NCI-H82 (cell line): Measurements from ENCODE around the gene SYNPR.
A peak's percentile ranks its signal among the peaks of the same experiment; 100 is the strongest.
"Not testable (repeated sequence)": the region's sequence is repeated elsewhere in the genome, so short reads cannot be mapped to it uniquely, and the experiment has no call there.

Experiments
- DNase-seq: peaks from one replicate; lab custom pipeline; 2025; lab: John Stamatoyannopoulos, UW

SYNPR gene

DNA sequence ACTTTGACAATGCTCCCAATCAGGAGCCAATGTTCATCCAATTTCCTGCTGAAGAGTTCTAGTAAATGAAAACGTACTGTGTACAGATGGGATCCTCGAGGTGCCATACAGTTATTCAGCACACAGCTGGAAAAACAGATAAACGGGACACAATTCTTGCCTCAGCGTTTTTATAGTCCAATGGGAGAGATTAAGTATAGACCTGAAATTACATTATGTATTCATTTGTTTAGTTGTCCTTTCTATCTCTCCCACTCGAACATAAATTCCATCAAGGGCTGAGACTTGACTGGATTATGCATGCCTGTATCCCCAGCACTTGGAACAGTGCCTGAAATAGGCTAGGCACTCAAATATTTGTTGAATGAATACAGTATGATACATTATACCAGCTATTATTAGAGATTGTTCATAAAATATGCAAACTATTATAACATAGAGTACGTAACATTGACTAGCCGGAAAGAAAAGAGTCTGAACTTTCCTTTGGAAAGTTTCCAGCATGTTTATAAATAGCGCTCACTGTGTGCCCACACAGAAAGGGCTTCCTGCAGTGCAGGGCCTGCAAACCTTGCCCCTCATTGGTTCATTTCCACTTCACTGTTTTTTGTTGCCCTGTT, 346.9 kb downstream of the SYNPR start:
- peak; percentile 2 for DNase-seq

DNA sequence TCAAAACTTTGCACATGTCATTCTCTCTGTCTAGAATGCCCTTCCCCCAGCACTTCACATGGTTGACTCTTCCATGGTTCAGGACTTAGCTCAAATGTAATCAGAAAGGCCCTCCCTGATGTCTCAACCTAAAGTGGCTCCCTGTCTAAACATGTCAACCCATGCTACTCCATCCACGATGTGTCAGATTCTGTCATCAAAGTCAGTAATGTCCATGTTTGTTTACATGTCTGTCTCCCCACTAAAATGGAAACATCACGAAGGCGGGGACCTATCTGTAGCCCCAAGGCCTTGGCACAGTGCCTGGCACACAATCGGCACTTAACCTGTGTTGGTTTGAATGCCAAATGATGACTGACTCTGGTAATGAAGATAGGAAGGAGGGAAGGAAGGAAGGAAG, 353.6 kb downstream of the SYNPR start:
- DNase-seq = no peak

DNA sequence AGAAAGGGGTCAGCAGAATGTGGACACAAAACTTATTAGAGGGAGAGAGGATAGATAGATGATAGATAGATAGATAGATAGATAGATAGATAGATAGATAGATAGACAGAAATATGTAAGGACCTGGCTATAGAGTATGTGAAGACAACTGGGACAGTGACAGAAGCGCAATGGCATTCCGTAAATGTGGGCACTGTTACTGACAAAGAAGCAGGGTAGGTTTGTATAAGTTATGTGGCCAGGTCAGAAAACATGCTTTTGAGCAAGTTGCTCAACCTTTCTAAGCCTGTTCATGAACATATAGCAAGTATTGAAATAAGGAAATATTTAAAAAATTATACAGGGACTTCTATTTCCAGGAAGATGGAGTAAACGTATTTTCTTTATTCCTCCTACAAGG, 357.1 kb downstream of the SYNPR start:
- DNase-seq = no peak

DNA sequence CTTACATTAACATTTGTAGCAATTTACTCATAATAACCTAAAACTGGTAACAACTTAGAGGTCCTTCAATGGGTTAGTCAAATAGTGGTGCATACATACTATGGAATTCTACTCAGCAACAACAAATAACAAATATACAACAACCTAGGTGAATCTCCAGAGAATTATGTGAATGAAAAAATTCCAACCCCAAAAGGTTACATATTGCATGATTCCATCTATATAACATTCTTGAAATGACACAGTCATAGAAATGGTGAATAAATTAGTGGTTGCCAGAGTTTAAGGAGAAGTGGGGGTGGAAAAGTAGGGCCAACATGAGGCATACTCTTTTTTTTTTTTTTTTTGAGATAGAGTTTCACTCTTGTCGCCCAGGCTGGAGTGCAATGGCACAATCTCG, 361.7 kb downstream of the SYNPR start:
- DNase-seq = no peak

DNA sequence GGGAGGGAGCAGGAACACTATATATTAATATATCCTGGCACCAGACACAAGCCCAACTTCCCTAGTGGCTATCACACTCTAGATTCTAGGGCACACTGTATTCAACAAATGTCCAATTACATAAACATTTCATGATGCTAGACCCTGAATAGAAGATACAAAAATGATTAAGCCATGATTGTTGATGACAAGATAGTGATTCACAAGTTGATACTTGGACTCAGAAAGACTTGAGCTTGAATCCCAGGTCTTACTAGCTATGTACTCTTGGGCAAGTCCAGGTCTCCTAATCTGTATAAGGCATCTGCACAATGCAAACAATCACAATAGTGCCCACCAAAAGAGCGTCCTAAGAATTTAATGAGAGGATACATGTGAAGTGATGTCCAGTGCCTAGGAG, 364.4 kb downstream of the SYNPR start:
- no peak for DNase-seq

DNA sequence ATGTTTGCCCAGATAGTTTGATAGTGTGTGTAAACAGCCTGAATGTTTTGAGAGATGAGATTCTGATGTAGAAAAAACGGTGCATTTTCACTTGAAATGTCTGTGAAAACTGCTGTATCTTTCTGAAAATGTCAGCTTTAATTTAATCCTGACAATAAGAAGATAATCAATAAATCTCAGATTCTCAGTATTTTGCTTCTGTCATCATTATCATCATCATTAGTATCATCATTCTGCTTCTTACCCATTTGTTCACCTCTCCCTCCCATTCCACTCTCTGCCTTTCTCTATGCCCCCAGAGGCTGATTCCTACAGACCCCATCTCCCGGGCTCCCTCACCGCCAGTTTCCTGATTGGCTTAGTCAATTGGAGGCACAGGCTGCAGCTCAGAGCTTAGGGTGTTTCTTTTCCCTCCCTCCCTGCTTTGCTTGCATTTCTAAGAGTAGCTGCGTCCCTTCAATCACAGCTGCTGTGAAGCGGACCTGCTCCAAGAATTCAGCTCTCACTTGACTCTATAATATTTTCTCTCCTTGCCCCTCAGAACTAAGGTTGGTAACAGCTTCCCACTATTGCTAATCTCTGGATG, 366.2 kb downstream of the SYNPR start:
- peak; percentile 64 for DNase-seq

DNA sequence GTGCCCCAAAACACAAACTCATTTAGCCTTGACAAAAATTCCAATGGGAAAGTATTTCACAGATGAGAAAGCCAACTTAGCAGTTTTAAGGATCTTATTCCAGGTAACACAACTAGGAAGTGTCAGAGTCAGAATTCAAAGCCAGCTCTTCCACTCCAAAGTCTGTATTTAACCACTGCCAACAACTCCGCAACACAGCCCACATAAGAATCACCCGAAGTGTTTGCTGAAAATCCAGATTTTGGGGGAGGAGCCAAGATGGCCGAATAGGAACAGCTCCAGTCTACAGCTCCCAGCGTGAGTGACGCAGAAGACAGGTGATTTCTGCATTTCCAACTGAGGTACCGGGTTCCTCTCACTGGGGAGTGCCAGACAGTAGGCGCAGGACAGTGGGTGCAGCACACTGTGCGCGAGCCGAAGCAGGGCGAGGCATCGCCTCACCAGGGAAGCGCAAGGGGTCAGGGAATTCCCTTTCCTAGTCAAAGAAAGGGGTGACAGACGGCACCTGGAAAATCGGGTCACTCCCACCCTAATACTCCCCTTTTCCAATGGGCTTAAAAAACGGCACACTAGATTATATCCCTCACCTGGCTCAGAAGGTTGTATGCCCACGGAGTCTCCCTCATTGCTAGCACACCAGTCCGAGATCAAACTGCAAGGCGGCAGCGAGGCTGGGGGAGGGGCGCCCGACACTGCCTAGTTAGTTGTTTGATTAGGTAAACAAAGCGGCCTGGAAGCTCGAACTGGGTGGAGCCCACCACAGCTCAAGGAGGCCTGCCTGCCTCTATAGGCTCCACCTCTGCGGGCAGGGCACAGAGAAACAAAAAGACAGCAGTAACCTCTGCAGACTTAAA, 367.0 kb downstream of the SYNPR start:
- DNase-seq = not testable (repeated sequence)

DNA sequence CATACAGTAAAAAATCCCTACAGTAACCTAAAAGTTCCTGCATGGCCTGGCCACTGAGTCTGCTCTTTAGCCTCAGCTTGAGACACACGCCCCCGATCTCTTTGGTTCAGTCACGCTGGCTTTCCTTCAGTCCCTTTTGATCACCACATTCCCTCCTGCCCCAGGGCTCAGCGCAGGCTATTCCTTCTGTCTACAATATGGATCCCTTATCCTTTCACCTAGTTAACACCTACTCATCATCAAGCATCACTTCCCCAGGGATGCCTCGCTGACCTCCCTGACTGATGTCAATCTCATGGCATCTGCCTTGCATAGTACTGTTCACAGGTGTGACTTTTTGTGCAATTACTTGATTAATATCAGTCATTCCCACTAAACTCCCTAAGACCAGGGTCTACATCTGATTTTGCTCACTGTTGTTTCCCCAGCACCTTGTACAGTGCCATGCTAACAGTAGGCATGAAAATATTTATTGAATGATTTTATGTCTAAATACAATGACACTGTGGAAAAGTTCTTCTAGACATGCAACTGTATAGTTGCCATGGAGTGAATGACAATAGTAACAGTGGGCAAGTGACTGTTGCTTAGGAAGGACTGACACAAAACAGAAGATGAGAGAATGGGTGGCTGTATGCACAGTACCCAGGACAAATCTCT, 374.1 kb downstream of the SYNPR start, which contains the start of gene SNTN:
SNTN (plus strand) TSS at position 610 of the 660 bp plus-strand sequence; CDS start at position 623, 13 bp downstream.
- no peak for DNase-seq

DNA sequence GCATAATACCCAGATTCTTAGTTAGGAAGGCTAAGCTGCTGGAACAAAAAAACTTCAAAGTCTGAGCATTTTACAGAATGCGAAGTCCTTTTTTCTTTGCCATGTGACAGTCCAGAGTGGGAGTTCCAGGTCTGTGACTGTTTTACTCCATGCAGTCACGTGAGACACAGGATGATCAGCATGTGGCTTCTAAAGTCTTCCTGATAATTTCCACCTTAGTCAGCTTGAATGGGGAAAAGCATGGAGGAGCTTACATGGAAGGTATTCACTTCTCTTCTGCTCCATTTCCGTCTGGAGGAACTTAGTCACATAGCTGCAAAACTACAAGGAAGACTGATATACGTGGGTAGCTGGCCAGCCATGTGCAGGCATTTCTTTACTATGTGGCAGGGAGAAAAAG, 376.1 kb downstream of the SYNPR start:
- no peak for DNase-seq

DNA sequence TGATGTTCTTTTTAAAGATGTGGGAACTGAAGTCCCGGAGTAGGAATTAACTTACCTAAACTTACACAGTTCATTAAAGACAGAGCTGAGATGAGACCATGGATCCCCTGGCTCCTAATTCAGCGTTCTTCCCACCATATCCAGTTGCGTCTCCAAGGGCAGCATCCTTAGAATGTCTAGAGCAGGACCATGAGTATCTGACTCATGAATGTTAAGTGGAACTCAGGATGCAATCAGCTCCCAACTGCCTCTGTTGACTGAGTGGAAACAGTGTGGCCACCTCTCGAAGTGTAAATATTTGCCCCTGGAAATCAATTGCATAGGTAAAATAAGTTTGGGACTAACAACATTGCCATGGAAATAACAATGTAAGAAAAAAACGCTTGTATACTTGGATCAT, 376.8 kb downstream of the SYNPR start:
- no peak for DNase-seq

DNA sequence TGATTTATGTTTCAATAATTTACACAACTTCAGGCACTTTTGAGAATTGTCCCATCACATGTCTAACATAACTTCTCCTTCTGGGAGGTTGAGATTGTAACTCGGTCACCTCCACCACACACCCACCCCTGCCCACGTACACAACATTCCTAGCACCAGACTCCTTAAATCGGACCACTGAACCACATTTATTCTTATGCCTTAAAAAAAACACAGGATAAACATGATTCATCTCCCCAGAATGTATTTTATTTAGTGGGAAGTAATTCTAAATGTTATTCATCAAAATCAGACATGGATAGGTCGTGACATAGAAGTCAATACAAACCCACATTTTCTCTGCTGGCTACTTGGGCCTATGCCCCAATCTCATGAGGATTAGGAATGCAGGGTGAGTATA, 377.4 kb downstream of the SYNPR start:
- no peak for DNase-seq

DNA sequence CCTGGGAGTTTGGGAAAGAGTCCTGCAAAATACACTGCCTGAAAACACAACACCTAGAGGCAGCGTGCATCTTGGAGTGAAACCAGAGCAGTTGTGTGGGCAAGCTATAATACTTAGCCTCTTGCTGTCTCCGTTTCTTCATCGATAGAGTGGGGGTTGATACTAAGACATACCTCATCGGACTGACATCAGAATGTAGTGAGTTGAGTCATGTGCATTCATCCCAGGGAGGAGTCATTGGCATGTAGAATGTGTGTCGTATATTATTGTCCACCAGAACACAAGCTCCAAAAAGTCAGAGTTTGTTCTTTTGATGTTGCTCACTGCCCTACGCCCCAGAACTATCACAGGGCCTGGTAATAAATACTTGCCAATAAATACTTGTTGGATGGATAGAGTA, 378.7 kb downstream of the SYNPR start:
- DNase-seq = no peak

DNA sequence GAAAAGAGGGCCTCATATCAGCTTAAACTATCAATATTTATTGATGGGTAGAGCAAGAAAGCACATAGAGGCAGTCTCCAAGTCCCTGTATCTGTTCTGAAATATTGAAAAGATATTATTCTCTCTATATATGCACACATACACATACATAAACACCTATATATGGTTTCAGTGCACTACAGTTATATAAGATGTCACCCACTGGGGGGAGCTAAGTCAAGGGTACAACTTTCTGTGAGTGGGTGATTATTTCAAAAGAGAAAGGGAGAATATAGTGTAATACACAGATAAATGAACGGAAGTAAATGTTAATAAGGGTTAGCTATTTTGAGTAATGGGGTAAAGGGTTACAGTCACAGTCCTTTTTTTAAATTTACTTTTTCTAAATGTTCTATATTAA, 383.1 kb downstream of the SYNPR start:
- peak; percentile 37 for DNase-seq

DNA sequence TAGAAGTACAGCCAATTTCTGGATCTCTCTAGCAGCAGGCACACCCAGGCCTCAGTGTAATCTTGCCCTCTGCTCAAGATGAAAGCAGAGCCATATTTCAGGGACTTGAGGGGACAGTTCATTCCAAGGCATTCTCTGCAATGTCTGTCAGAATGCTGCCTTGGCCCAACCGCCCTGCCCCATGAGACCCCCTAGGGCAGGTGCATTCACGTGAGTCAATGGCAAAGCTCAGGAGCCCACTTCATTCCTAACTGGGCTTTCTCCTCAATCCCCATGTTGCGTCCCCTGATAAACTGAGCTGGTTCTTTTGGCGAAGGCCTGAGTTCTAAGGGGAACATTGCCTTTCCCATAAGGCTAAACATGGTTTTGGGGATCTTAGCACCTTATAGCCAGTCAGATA, 383.9 kb downstream of the SYNPR start:
- no peak for DNase-seq

DNA sequence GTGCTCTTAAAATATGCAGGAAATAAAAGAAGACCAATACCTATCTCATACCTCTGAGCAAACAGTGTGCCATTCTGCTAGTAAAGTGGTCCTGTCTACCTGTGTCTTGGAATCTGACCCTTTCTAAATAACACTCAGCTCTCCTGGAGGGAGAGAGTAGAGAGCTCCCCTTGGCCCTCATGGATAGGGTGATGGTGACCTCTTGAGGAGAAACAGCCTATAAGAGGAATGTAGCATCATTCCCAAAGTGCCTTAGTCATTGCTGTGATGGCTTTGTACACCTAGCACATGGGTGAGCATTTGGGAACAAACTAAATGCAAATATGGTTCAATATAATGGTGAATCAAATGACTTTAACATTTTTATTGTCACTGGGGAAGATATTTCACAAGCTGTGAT, 384.4 kb downstream of the SYNPR start:
- DNase-seq = peak; percentile 53
